Lung (tissue), 12 donors: ENCODE data around the gene TIGAR. TPM values are rescaled to one million over a fixed set of nuclear protein-coding genes. Genes with fewer than 3 reads are reported as not detected.

Experiments
- ATAC-seq: fragments of 200-7000 bp; cut with Tn5 transposase; one replicate; pipeline ENCODE4 v1.9.1; 2020; ENCODE audit warnings: moderate number of reproducible peaks; ENCODE audit not compliant: insufficient read depth, low FRiP score
- DNase-seq, 3 donors: peaks; one replicate each; pipeline ENCODE4 v3.0.0-alpha.2; 2013 to 2017
- H3K27ac ChIP-seq, 2 donors: one replicate each; pipeline ENCODE4 v1.5.1; 2013; ENCODE audit warnings: mild to moderate bottlenecking in 2 of 2, moderate library complexity in 2 of 2, control low read depth in 1 of 2, inconsistent platforms in 1 of 2, low read depth in 1 of 2, low read length in 1 of 2
- H3K27me3 ChIP-seq, 3 donors: one replicate each; pipeline ENCODE4 v1.5.1; 2013; ENCODE audit warnings: low read length in 2 of 3; ENCODE audit not compliant: control insufficient read depth in 3 of 3, insufficient read depth in 3 of 3
- H3K36me3 ChIP-seq, 4 donors: one replicate each; pipeline ENCODE4 v1.5.1; 2013; ENCODE audit warnings: low read length in 4 of 4, mild to moderate bottlenecking in 1 of 4, moderate library complexity in 1 of 4; ENCODE audit not compliant: control insufficient read depth in 4 of 4, insufficient read depth in 4 of 4
- H3K4me1 ChIP-seq, 5 donors: one replicate each; pipeline ENCODE4 v1.5.1; 2013; ENCODE audit warnings: low read length in 5 of 5, mild to moderate bottlenecking in 2 of 5, moderate library complexity in 1 of 5; ENCODE audit not compliant: control insufficient read depth in 5 of 5, insufficient read depth in 5 of 5
- H3K4me3 ChIP-seq: one replicate; pipeline ENCODE4 v1.5.1; 2013; ENCODE audit warnings: mild to moderate bottlenecking, control low read depth, moderate library complexity
- H3K9ac ChIP-seq, 2 donors: one replicate each; pipeline ENCODE4 v1.5.1; 2013; ENCODE audit warnings: low read length in 2 of 2, control low read depth in 1 of 2; ENCODE audit not compliant: insufficient read depth in 1 of 2
- H3K9me3 ChIP-seq, 4 donors: one replicate each; pipeline ENCODE4 v1.5.1; 2013; ENCODE audit warnings: low read length in 3 of 4, mild to moderate bottlenecking in 1 of 4, moderate library complexity in 1 of 4; ENCODE audit not compliant: control insufficient read depth in 4 of 4, insufficient read depth in 3 of 4
- WGBS, 2 donors: extraction: QIAGEN DNeasy Blood & Tissue Kit; methylation state at CpG; one replicate each; pipeline ENCODE4 v1.1.7; 2013; 5-methylcytosine and 5-hydroxymethylcytosine counted together
- polyA plus RNA-seq, 2 donors: library from polyadenylated mRNA; stranded (reverse); fragments of 200-250 nt; gene quantifications; one replicate each; pipeline ENCODE4 v1.2.1, GENCODE V29; 2013
- total RNA-seq, 2 donors: library from RNA; depleted of rRNA in 1 of 2; stranded (reverse); fragments of >200 nt in 1 of 2; gene quantifications; one replicate each; pipeline ENCODE4 v1.2.1, GENCODE V29; 2014 to 2021
- TF ChIP-seq, protein P1 (sequence below): IDR thresholded peaks from 2 replicates; pipeline ENCODE4 v1.5.1; 2012; ENCODE audit warnings: mild to moderate bottlenecking; ENCODE audit errors: control extremely low read depth, extremely low read depth
- donor health status: control.
- donor health status: control.
- donor health status: Bipolar disorder and iron deficiency.
- donor health status: healthy.
- donor health status: DM: yes; HTN: yes; CAD: no.

The TIGAR gene
- total and polyA plus RNA-seq, 4 donors: 1.6 to 9.1 (median 6.5) TPM

DNA sequence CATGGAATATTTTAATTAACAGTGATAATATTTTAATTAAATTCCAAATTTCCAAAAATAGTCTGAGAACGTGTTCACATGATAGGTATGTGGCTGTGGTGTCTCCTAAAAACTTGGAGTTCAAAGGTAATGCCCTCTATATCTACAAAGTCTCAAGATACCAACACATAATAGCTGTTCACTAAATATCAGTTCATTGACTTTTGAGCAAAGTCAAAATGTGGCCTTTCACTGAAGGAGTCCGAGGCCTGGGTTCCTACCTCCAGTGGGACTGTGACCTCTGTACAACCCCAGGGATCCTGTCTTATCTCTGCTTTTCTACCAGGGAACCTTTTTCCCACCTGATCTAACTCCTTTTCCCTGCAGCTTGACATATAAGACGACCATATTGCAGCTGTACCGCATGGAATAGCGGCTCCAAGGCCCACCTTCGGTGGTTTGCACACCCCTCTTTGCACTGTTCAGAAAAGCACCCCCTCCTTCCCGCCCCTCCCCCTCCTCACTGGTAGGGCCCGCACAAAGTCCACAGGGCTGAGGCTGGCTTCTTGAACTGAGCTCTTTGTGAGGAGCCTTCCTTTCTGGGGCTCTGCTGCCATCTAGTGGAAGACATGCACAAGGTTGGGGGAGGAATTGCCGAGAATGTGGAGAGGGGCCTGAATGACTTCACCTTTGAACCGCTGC, 44.3 kb upstream of the TIGAR start:
- Histone ChIP-seq H3K4me1 (peaks cover 16 to 65% (median 31%) of the 10 kb centered on the region in 5 donors), H3K27me3 (no peaks in the 10 kb centered on the region)
- peak; percentile 95 to 97 (median 97) for DNase-seq

DNA sequence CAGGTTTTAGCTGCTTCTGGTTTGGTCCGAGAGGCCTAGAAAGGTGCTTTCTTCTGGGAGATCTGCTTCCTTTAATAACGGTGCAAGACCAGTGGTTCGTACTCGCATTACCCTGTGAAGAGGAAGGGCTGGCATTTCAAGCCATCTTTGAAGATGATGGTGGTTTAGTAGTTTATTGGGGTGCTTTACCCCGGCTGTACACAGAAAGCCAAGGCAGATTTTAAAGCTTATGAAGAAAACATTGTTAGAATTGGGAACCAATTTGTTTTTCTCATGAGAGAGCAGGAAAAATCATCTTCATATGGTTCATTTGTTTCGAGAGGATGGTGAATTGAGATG, 43.8 kb upstream of the TIGAR start:
- H3K4me1 ChIP-seq: peaks cover 15 to 65% (median 31%) of the 10 kb centered on the region in 5 donors
- H3K4me3 ChIP-seq: no peak overlapping the region
- H3K9me3 ChIP-seq: no peaks in the 10 kb centered on the region
- no peak for DNase-seq
- H3K9ac ChIP-seq: peak overlapping the region in 1 of 2 donors; percentile 40
- peaks cover 0 to 35% (median 14%) of the 10 kb centered on the region in 4 donors for H3K36me3 ChIP-seq
- ATAC-seq: no peak
- 28 to 29% methylated on average over 6 of the region's 6 CpGs for WGBS, 2 donors
- H3K27ac ChIP-seq: peak overlapping the region in 1 of 2 donors; percentile 59
- TF ChIP-seq, protein P1, sequence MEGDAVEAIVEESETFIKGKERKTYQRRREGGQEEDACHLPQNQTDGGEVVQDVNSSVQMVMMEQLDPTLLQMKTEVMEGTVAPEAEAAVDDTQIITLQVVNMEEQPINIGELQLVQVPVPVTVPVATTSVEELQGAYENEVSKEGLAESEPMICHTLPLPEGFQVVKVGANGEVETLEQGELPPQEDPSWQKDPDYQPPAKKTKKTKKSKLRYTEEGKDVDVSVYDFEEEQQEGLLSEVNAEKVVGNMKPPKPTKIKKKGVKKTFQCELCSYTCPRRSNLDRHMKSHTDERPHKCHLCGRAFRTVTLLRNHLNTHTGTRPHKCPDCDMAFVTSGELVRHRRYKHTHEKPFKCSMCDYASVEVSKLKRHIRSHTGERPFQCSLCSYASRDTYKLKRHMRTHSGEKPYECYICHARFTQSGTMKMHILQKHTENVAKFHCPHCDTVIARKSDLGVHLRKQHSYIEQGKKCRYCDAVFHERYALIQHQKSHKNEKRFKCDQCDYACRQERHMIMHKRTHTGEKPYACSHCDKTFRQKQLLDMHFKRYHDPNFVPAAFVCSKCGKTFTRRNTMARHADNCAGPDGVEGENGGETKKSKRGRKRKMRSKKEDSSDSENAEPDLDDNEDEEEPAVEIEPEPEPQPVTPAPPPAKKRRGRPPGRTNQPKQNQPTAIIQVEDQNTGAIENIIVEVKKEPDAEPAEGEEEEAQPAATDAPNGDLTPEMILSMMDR: no peak
- H3K27me3 ChIP-seq: no peaks in the 10 kb centered on the region

More for the DNA sequence above, 44.3 kb upstream of the TIGAR start:
- ATAC-seq: peak; percentile 48
- Histone ChIP-seq H3K27ac (peak overlapping the region in 1 of 2 donors; percentile 92), H3K36me3 (peaks cover 0 to 32% (median 12%) of the 10 kb centered on the region in 4 donors), H3K4me3 (no peak overlapping the region), H3K9ac (no peak overlapping the region), H3K9me3 (no peaks in the 10 kb centered on the region)
- TF ChIP-seq, protein P1: peak; percentile 96
- WGBS, 2 donors: 5 to 11% methylated on average over 10 of the region's 10 CpGs

DNA sequence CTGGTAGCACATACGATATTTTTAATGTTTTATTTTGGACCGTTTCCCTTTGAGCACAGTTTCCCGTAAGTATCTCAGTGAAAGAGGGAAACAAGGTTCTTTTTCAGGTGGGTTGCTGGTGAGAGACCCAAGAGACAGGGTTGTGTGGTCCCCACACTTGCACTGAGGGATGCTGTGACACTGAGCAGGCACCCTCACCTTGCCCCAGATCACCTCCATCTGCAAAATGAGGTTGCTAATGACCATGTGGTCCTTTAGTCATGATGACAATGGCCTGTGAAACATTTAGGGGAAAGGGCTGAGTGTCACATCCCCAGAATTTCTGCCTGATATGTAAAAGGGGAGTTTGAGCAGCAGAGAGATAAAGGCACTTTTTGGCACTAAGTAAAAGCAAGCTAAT, 43.2 kb upstream of the TIGAR start:
- Histone ChIP-seq H3K4me1 (peaks cover 9 to 58% (median 31%) of the 10 kb centered on the region in 5 donors), H3K27ac (peak overlapping the region in 1 of 2 donors; percentile 63), H3K9ac (peak overlapping the region in 1 of 2 donors; percentile 40), H3K4me3 (no peak overlapping the region), H3K9me3 (no peaks in the 10 kb centered on the region), H3K36me3 (peaks cover 3 to 42% (median 19%) of the 10 kb centered on the region in 4 donors), H3K27me3 (no peaks in the 10 kb centered on the region)
- TF ChIP-seq, protein P1: no peak
- DNase-seq (no peak), ATAC-seq (no peak)
- 73 to 86% methylated on average over 3 of the region's 3 CpGs for WGBS, 2 donors
